Fibroblast of peridontal ligament (primary cell): ENCODE measurements around the gene RPL10A.
A peak's percentile ranks its signal among the peaks of the same experiment; 100 is the strongest.

ENCODE experiments used
- DNase-seq: peaks from one replicate; pipeline ENCODE4 v3.0.0-alpha.2; 2010; ENCODE audit errors: extremely low read depth

RPL10A gene

GRCh38 chr6:35474942-35475570 is 6.9 kb downstream of the RPL10A start:
- no peak for DNase-seq

- no peak for DNase-seq
Observed at GRCh38 chr6:35475573-35475972, 7.4 kb downstream of the RPL10A start.

- DNase-seq: no peak
Observed at GRCh38 chr6:35476004-35476403, 7.8 kb downstream of the RPL10A start.

DNA sequence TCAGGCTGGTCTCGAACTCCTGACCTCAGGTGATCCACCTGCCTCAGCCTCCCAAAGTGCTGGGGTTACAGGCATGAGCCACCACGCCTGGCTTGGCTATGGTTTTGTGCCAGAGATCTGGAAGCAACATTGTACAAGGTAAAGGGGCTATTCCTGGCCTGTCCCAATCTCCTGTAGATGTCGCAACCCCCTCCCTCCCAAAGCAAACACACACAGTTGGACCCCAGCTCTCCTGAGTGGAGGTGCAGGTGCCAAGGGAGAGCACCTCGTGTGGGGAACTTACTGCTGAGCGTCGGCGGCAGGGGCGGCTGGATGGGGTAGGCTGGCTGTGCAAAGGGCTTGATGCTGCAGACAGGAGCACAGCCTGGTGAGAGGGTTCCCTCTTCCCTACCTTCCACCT is 8.8 kb downstream of the RPL10A start:
- no peak for DNase-seq

DNA sequence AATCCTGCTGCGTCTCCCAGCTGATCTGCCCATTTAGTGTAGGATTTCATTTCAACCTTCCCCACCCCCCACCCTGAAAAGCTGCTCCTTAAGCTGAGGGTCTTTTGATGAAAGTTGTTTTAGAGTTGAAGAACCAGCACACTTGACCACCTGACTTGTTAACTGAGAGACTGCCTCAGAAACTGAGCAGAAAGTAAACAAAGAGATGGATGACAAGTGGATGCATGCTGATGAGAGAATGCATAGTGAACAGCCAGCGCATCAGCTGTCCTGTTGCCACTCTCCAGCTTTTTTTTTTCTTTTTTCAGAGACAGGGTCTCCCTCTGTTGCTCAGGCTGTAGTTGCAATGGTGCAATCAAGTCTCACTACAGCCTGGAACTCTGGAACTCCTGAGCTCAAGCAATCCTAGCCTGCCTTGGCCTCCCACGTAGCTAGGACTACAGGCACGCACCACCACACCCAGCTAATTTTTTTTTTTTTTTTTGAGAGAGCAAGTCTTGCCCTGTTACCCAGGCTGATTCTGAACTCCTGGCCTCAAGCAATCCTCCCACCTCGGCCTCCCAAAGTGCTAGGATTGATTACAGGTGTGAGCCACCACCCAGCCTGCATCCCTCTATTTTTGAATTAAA is 9.5 kb downstream of the RPL10A start:
- no peak for DNase-seq

DNA sequence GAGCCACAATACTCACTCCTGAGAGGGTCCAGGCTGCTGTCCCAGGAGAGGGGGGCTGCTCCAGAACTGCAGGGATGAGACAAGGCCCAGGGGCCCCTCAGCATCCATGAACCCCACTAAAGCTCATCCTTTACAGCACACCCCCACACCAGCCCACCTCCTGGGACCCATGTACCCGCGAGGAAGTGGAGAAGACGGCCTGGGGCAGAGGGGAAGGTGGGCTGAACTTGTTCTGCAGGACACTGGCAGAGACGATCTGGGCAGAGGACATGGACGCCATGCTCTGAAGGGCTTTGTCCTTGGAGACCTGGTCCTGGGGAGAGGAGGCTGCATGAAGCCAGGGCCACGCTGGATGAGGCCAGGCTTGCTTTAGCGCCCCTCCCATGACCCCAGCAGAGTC is 10.1 kb downstream of the RPL10A start:
- no peak for DNase-seq

- no peak for DNase-seq
Observed at GRCh38 chr6:35480176-35480575, 12.0 kb downstream of the RPL10A start.

DNA sequence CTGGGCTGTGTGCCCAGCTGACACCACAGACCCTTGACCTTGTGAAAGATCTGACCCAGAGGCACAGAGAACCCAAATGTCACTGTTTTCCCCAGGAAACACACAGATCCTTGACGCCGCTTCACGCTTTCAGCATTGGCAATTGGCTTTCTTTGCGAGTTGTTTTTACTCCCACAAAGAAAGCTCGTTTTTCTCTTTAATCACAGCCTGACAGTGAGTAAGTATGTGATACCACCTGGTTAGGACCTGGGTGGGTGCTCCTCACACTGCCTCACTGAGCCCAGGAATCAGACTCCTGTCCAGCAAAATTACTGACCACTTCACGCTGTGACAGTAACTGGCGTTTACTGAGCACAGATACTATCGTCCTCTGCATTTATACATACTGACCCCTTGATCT is 13.0 kb downstream of the RPL10A start:
- no peak for DNase-seq

DNA sequence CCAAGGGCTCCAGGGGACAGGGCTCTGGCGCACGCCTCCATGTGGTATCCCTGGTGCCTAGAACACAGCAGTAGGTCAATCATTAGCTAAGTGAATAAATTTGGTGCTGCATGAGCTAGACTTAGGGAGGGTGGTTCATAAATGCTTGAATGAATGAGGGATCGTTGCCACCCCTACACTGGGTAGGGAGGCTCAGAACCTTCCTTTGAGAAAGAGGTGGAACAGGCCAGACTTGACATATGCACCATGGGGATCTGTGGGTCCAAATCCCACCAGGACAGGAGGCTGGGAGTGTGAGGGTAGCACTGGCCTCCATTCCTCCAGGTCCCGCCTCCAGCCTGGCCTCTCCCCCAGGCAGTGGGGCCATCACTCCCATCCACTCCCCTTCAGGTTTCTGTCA is 14.9 kb downstream of the RPL10A start:
- no peak for DNase-seq

GRCh38 chr6:35483490-35483889 is 15.3 kb downstream of the RPL10A start:
- DNase-seq: no peak

GRCh38 chr6:35483893-35484645 is 15.9 kb downstream of the RPL10A start:
- no peak for DNase-seq

GRCh38 chr6:35484921-35485392 is 16.8 kb downstream of the RPL10A start:
- DNase-seq: no peak

DNA sequence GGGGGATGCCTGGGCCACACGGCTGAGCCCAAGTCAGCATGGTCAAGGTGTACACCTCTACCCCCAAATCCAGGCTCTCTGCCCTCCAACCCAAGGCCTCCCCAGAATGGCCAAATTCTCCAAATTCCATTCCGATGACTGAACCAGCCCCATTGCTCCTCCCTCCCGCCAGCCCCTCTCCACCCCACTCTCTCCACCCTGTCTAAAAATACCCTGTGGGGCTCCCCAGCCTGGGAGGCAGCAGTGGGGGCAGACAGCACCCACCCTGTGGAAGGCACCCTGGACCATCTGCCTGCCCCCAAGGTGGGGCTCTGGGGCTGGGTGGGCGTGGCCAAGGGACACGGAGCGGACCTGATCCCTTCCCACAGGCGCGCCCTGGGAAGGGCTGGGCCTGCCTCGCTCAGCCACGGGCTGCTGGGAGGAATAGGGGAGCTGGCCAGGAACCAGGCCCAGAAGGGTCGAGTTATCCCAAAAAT is 17.2 kb downstream of the RPL10A start:
- DNase-seq: peak; percentile 27

DNA sequence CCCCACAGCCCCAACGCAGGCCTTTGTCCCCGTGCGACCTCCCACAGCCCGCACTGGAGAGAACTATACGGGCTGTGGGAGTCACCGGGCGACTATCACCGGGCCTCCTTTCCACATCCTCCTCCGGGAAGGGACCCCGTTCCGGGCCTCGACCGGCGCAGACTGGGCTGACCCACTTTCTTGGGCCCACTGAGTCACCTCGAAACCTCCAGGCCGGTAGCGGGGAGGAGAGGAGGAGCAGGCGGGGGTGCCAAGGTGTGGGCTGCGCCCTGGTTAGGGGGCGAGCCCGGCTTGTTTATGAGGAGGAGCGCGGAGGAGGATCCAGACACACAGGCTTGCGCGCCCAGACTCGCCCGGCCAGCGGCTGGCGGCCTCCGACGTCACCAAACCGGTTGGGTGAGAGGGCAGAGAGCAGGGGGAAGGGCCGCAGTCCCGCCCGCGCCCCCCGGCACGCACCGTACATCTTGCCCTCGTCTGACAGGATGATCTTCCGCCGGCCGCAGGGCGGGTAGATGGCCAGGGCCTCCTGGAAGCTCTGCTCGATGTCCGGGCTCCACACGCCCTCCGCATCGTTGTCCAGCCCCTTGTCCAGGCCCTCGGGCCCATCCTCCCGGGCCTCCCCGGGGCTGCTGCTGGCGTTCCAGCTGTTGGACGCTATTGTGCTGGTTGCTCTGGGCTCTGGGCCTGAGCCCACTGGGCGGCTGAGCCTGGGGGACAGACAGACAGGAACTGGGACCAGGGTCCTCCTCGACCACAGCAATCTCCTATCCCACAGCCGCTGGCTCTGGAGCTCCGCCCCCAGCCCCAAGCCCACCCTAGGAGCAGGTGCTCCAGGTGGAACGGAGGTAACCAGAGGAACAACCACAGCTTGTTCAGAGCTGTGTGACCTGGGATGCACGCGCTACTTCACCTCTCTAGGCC is 18.1 kb downstream of the RPL10A start:
- DNase-seq: no peak

DNA sequence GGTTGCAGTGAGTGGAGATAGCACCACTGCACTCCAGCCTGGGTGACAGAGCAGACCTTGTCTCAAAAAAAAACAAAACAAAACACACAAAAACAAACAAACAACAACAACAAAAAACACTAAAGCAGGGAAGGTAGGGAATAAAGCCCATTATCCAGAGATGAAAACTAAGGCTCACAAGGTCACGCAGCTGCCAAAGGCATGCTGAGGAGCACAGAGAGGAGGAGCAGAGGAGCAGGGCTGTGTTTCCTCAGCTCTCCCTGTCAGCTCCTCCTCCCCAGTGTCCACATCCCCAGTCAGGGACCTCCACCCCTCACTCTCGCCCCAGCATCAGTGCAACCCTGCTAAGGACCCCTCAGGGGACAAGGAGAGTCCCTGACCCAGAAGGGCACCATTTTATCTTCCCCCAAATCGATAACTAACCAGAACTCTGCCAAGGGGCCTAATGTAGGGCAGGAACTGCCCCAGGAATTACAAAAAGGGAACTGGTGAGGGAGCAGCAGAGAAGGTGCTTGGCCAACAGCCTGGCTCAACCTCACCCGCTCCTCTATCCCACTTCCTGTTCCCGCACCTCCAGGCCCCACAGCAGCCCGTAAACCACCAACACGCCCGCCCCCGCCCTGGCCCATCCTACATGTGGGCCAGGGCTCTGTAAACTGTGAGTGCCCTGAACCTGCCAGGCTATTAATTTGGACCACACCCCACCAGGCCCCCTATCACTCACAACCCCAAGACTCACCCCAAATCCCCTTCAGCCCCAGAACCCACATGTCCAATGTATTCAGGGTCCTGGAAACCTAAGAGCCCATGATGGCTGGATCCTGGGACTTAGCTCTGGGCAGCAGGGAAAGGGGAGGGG is 19.7 kb downstream of the RPL10A start:
- no peak for DNase-seq

GRCh38 chr6:35488517-35488862 is 20.3 kb downstream of the RPL10A start:
- DNase-seq: no peak

DNA sequence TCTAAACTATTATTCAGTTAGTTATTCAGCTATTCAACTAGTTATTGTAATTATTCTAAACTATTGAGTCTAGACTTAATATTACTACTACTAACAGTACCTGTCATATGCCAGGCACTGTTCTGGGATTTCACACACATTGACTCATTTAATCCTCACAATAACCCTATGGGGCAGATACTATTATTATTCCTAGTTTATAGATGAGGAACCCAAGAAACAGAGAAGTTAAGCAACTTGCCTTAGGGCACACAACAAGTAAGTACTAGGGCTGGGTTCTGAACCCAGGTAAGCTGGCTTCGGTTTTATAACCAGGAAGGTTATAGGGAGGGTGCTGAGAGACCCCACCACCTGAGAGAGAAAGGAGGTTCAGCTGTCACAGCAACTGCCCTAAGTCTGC is 20.9 kb downstream of the RPL10A start:
- DNase-seq: no peak

DNA sequence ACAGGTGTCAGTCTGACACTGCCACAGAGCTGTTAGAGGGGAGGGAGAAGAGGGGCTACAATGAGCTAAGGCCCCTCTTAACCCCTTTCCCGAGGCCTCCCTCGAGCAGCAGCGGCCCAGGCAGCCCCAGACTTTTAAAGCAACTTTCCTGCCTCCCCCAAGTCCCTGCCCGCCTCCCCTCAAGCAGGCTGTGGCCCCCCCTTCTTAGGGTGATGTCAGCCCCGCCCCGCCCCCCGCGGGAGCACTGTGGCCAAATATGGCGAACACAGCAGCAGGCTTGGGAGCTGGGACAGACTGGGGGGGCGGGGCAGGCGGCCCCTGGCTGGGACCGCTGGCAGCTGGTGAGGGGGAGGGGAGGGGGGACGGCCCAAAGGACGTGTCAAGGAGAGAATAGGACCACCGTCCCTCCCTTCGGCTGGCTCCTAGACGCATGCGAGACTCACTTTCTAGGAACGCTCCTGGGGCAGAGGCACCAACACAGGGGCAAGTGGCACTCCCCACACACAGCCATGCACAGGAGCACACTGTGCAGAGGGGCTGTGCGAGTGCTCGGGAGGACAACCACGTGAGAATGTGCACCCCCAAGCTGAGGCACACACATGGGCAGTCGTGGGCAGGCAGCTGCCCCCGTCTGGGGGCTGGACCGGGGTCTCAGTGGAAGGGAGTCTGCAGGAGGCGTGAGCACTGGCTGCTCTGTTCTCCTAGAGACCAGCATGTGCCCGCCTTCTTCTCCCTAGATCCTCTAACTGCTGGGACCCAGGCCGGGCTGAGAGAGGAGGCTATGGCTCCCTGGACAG is 22.0 kb downstream of the RPL10A start:
- peak; percentile 70 for DNase-seq

- DNase-seq: no peak
Observed at GRCh38 chr6:35490821-35491557, 22.8 kb downstream of the RPL10A start.
